Stimulated activated CD4-positive, alpha-beta T cell treated with anti-CD3 and anti-CD28 coated beads, Interleukin-1b, Interleukin-23, amount 100 ng/mL, for 24 hours (primary cell): ENCODE measurements around the gene P2RX7.
A peak's percentile ranks its signal among the peaks of the same experiment; 100 is the strongest.
"Not testable (repeated sequence)": the region's sequence is repeated elsewhere in the genome, so short reads cannot be mapped to it uniquely, and the experiment has no call there.

ENCODE experiments used
- DNase-seq, 4 experiments: peaks; one replicate each; pipeline ENCODE4 v3.0.0-alpha.2; 2020; ENCODE audit warnings: low read depth in 4 of 4, low spot score in 1 of 4

Gene P2RX7

GRCh38 chr12:121202407-121203355 is 70.0 kb downstream of the P2RX7 start:
- no peak for DNase-seq

GRCh38 chr12:121203482-121203881 is 70.8 kb downstream of the P2RX7 start:
- no peak for DNase-seq

- DNase-seq: no peak
Observed at GRCh38 chr12:121205491-121205890, 72.8 kb downstream of the P2RX7 start.

DNA sequence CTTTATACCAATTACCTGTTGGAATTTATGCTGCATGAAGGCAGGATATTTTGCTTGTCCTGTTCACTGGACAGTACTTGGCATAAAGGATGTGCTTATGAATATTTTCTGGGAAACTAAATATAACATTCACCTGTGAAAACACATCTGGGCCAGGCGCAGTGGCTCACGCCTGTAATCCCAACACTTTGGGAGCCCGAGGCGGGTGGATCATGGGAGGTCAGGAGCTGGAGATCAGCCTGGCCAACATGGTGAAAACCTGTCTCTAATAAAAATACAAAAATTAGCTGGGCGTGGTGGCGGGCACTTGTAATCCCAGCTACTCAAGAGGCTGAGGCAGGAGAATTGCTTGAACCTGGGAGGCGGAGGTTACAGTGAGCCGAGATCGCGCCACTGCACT is 75.9 kb downstream of the P2RX7 start:
- not testable (repeated sequence) for DNase-seq

GRCh38 chr12:121209221-121209620 is 76.5 kb downstream of the P2RX7 start:
- DNase-seq: no peak

DNA sequence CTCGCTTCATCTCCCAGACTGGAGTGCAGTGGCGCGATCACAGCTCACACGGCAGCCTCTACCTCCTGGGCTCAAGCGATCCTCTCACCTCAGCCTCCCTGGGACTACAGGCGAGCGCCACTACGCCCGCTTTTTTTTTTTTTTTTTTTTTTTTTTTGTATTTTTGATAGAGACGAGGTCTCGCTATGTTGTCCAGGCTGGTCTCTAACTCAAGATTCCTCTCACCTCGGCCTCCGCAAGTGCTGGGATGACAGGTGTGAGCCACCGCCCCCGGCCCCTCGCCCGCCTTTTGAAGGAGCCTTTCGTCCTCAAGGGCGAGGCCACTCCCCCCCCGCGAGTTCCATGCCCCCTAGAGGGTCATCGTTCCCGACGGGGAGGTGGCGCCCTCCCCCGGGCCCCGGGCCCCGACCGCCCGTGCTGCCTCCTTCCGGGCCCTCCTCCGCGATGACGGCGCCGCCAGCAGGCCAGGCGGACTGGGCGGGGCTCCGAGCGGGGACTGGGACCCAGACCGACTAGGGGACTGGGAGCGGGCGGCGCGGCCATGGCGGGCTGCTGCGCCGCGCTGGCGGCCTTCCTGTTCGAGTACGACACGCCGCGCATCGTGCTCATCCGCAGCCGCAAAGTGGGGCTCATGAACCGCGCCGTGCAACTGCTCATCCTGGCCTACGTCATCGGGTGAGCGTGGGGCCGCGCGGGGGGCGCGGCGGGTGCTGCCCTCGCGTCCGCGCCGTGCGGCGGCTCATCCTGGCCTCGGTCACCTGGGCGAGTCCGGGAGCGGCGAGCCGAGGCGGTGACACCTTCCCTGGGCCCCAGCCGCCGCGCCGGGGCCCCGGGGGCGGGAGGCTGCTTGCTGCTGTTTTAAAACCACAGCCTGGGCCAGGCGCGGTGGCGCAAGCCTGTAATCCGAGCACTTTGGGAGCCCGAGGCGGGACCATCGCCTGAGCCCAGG is 77.2 kb downstream of the P2RX7 start, which contains the start of gene P2RX4:
Gene P2RX4, plus strand, starts transcription at position 506 of the 949 bp plus-strand sequence. Its CDS starts 36 bp downstream, at position 542.
- peak; percentile 63 to 85 (median 71) for DNase-seq

GRCh38 chr12:121212875-121213274 is 80.2 kb downstream of the P2RX7 start:
- DNase-seq: no peak

DNA sequence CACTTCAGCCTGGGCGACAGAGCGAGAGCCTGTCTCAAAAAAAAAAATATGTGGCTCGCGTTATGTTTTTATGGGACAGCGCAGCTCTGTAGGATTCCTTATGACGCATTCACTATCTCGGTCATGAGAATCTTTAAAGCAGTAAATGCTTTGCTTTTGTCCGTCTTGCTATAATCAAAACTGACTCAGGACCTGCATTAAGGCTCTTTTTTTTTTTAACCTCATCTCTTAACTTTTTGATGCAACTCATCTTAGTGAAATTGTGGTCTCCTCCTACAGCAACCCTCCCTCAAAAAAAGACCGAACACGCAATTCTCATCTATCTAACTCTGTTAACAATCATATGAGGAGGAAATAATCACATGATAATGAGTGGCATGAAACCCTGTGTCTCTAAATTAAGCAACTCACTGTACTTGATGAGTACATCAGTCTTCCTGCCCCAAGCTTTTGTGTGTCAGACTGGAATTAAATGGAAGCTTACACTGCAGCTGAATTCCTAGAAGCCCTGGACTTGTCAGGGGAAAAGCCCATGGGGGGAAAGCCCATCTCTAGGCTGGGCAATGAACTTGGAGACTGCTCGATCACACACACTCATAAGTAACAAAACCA is 81.6 kb downstream of the P2RX7 start:
- DNase-seq: peak in 1 of 4 experiments; percentile 23

DNA sequence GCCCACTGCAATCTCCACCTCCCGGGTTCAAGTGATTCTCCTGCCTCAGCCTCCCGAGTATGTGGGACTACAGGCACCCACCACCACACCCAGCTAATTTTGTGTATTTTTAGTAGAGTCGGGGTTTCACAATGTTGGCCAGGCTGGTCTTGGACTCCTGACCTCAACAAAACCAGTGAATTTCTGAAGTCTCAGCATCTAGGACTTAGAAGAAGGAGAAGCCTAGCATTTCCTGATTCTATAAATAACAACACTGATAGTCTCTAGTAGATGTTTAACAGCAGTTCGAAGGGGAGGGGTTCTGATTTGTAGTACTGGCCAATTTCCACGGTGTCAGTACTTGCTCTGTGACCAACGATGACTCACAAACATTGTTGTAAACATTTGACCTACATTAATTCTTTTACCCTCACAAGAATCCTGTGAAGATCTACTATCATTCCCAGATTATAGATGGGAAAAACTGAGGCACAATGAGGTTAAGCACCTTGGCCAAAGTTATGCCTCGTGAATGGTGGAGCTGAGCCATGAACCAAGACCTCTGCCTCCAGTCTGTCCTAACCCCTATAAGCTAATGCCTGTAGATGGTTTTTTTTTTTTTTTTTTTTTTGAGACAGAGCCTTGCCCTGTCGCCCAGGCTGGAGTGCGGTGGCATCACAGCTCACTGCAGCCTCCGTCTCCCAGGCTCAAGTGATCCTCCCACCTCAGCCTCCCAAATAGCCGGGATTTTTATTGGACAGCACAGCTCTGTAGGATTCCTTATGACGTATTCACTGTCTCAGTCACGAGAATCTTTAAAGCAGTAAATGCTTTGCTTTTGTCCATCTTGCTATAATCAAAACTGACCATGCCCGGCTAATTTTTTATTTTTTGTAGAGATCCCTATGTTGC is 82.4 kb downstream of the P2RX7 start:
- DNase-seq: no peak

- no peak for DNase-seq
Observed at GRCh38 chr12:121216102-121216501, 83.4 kb downstream of the P2RX7 start.

DNA sequence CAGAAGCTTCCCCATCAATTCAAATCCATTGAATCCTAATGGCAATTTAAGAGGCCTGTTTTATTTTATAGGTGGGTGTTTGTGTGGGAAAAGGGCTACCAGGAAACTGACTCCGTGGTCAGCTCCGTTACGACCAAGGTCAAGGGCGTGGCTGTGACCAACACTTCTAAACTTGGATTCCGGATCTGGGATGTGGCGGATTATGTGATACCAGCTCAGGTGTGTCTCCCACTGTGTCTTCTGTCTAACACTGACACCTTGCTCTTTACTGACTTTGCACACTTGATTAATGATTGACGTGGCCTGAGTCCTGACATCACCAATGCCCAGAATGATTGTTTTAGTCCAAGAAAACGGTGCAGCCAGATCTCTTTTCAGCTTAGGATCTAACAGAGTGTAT is 84.4 kb downstream of the P2RX7 start:
- no peak for DNase-seq

- no peak for DNase-seq
Observed at GRCh38 chr12:121217761-121218160, 85.1 kb downstream of the P2RX7 start.

- no peak for DNase-seq
Observed at GRCh38 chr12:121218588-121219352, 86.1 kb downstream of the P2RX7 start.

- no peak for DNase-seq
Observed at GRCh38 chr12:121219353-121219986, 86.8 kb downstream of the P2RX7 start.

- no peak for DNase-seq
Observed at GRCh38 chr12:121222847-121223246, 90.2 kb downstream of the P2RX7 start.

GRCh38 chr12:121223292-121224285 is 90.9 kb downstream of the P2RX7 start:
- no peak for DNase-seq

GRCh38 chr12:121224591-121224990 is 91.9 kb downstream of the P2RX7 start:
- DNase-seq: no peak

GRCh38 chr12:121226399-121226798 is 93.7 kb downstream of the P2RX7 start:
- no peak for DNase-seq
